ENCODE data around the gene ZC3H6.

Gene ZC3H6

GRCh38 chr2:112254466-112255240, 20.7 kb upstream of the ZC3H6 start, which contains the start of gene ZC3H8 (continued):
- TF ChIP-seq ZNF280C (tag by site-specific recombination; IDR thresholded peaks at IDR 0.05) (no peak), ZNF501 (tag by site-specific recombination; IDR thresholded peaks at IDR 0.05) (peak; percentile 64; the same call in 1 of the 2 replicates), ZNF629 (tag by site-specific recombination; IDR thresholded peaks at IDR 0.05) (no peak), ZNF580 (tag by site-specific recombination; IDR thresholded peaks at IDR 0.05) (no peak), SALL2 (tag by site-specific recombination; IDR thresholded peaks at IDR 0.05; ENCODE audit: borderline replicate concordance) (no peak), TSHZ1 (tag by site-specific recombination; IDR thresholded peaks at IDR 0.05; ENCODE audit: borderline replicate concordance) (no peak), ZSCAN23 (tag by site-specific recombination; IDR thresholded peaks at IDR 0.05) (no peak), KLF9 (tag by site-specific recombination; IDR thresholded peaks at IDR 0.05; ENCODE audit: low read depth) (no peak), ZFP37 (tag by site-specific recombination; IDR thresholded peaks at IDR 0.05) (no peak), PBX3 (CRISPR knock-in tag; IDR thresholded peaks at IDR 0.05) (no peak), ZNF362 (tag by site-specific recombination; IDR thresholded peaks at IDR 0.05) (no peak), ZNF560 (tag by site-specific recombination; IDR thresholded peaks at IDR 0.05; ENCODE audit: borderline replicate concordance) (no peak), GFI1B (tag by site-specific recombination; IDR thresholded peaks at IDR 0.05) (no peak), ZNF354C (tag by site-specific recombination; IDR thresholded peaks at IDR 0.05; ENCODE audit: borderline replicate concordance, low read depth) (no peak), KLF10 (tag by site-specific recombination; IDR thresholded peaks at IDR 0.05) (no peak), OSR2 (tag by site-specific recombination; IDR thresholded peaks at IDR 0.05) (no peak), GLIS2 (tag by site-specific recombination; IDR thresholded peaks at IDR 0.05) (no peak), SCRT1 (tag by site-specific recombination; IDR thresholded peaks at IDR 0.05; ENCODE audit: borderline replicate concordance) (no peak), ZNF548 (tag by site-specific recombination; IDR thresholded peaks at IDR 0.05) (no peak), ZIC2 (tag by site-specific recombination; IDR thresholded peaks at IDR 0.05) (no peak)
- TF ChIP-seq, protein P1, sequence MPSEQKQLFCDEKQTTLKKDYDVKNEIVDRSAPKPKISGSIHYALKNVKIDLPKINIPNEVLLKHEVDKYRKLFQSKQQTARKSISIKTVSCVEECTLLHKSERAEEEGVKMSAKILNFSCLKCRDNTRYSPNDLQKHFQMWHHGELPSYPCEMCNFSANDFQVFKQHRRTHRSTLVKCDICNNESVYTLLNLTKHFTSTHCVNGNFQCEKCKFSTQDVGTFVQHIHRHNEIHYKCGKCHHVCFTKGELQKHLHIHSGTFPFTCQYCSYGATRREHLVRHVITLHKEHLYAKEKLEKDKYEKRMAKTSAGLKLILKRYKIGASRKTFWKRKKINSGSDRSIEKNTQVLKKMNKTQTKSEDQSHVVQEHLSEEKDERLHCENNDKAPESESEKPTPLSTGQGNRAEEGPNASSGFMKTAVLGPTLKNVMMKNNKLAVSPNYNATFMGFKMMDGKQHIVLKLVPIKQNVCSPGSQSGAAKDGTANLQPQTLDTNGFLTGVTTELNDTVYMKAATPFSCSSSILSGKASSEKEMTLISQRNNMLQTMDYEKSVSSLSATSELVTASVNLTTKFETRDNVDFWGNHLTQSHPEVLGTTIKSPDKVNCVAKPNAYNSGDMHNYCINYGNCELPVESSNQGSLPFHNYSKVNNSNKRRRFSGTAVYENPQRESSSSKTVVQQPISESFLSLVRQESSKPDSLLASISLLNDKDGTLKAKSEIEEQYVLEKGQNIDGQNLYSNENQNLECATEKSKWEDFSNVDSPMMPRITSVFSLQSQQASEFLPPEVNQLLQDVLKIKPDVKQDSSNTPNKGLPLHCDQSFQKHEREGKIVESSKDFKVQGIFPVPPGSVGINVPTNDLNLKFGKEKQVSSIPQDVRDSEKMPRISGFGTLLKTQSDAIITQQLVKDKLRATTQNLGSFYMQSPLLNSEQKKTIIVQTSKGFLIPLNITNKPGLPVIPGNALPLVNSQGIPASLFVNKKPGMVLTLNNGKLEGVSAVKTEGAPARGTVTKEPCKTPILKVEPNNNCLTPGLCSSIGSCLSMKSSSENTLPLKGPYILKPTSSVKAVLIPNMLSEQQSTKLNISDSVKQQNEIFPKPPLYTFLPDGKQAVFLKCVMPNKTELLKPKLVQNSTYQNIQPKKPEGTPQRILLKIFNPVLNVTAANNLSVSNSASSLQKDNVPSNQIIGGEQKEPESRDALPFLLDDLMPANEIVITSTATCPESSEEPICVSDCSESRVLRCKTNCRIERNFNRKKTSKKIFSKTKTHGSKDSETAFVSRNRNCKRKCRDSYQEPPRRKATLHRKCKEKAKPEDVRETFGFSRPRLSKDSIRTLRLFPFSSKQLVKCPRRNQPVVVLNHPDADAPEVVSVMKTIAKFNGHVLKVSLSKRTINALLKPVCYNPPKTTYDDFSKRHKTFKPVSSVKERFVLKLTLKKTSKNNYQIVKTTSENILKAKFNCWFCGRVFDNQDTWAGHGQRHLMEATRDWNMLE (tag by site-specific recombination; conservative IDR thresholded peaks at IDR 0.05; ENCODE audit: low read depth), result no peak
- TF ChIP-seq, protein P2, sequence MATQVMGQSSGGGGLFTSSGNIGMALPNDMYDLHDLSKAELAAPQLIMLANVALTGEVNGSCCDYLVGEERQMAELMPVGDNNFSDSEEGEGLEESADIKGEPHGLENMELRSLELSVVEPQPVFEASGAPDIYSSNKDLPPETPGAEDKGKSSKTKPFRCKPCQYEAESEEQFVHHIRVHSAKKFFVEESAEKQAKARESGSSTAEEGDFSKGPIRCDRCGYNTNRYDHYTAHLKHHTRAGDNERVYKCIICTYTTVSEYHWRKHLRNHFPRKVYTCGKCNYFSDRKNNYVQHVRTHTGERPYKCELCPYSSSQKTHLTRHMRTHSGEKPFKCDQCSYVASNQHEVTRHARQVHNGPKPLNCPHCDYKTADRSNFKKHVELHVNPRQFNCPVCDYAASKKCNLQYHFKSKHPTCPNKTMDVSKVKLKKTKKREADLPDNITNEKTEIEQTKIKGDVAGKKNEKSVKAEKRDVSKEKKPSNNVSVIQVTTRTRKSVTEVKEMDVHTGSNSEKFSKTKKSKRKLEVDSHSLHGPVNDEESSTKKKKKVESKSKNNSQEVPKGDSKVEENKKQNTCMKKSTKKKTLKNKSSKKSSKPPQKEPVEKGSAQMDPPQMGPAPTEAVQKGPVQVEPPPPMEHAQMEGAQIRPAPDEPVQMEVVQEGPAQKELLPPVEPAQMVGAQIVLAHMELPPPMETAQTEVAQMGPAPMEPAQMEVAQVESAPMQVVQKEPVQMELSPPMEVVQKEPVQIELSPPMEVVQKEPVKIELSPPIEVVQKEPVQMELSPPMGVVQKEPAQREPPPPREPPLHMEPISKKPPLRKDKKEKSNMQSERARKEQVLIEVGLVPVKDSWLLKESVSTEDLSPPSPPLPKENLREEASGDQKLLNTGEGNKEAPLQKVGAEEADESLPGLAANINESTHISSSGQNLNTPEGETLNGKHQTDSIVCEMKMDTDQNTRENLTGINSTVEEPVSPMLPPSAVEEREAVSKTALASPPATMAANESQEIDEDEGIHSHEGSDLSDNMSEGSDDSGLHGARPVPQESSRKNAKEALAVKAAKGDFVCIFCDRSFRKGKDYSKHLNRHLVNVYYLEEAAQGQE (tag by site-specific recombination; IDR thresholded peaks at IDR 0.05), result no peak

All from HEK293 (cell line).